OCI-M2 (cell line): ENCODE data around the gene CALHM2.
A peak's percentile ranks its signal among the peaks of the same experiment; 100 is the strongest.
"Not testable (repeated sequence)": the region's sequence is repeated elsewhere in the genome, so short reads cannot be mapped to it uniquely, and the experiment has no call there.

Experiments
- DNase-seq: peaks from one replicate; lab custom pipeline; 2025; ENCODE audit not compliant: unreplicated experiment; lab: John Stamatoyannopoulos, UW

Gene CALHM2

GRCh38 chr10:103451831-103452505 lies at the start of gene CALHM2:
CALHM2 (minus strand) TSS chr10:103452370; CDS start chr10:103449941, 2,429 bp downstream.
- no peak for DNase-seq

- no peak for DNase-seq
Measured at GRCh38 chr10:103501186-103501585, 49.0 kb upstream of the CALHM2 start.

- DNase-seq = no peak
Measured at GRCh38 chr10:103500481-103500880, 48.3 kb upstream of the CALHM2 start.

GRCh38 chr10:103499881-103500280 lies 47.7 kb upstream of the CALHM2 start:
- DNase-seq = no peak

GRCh38 chr10:103498936-103499638 lies 46.9 kb upstream of the CALHM2 start:
- no peak for DNase-seq

GRCh38 chr10:103497161-103497915 lies 45.2 kb upstream of the CALHM2 start:
- DNase-seq = no peak

GRCh38 chr10:103495321-103495720 lies 43.2 kb upstream of the CALHM2 start:
- no peak for DNase-seq

- no peak for DNase-seq
Measured at GRCh38 chr10:103493916-103494877, 42.0 kb upstream of the CALHM2 start.

GRCh38 chr10:103493362-103493915 lies 41.3 kb upstream of the CALHM2 start, which contains the start of gene NEURL1:
NEURL1 (plus strand) TSS chr10:103493705; CDS start chr10:103494388, 683 bp downstream.
- no peak for DNase-seq

GRCh38 chr10:103492655-103493261 lies 40.6 kb upstream of the CALHM2 start:
- no peak for DNase-seq

GRCh38 chr10:103491729-103492364 lies 39.7 kb upstream of the CALHM2 start:
- no peak for DNase-seq

GRCh38 chr10:103490986-103491314 lies 38.8 kb upstream of the CALHM2 start:
- DNase-seq = no peak

- no peak for DNase-seq
Measured at GRCh38 chr10:103487410-103487708, 35.2 kb upstream of the CALHM2 start.

GRCh38 chr10:103486635-103487409 lies 34.7 kb upstream of the CALHM2 start:
- not testable (repeated sequence) for DNase-seq

- peak; percentile 43 for DNase-seq
Measured at GRCh38 chr10:103481974-103482531, 29.9 kb upstream of the CALHM2 start.

- no peak for DNase-seq
Measured at GRCh38 chr10:103480521-103480920, 28.4 kb upstream of the CALHM2 start.

GRCh38 chr10:103479135-103479534 lies 27.0 kb upstream of the CALHM2 start, which contains the start of gene CALHM3:
CALHM3 (minus strand) TSS chr10:103479240; CDS start chr10:103479032, 208 bp downstream.
- no peak for DNase-seq

GRCh38 chr10:103478671-103479070 lies 26.5 kb upstream of the CALHM2 start:
- no peak for DNase-seq
